HepG2 (cell line): ENCODE measurements around the gene NUDT8. TPM values are rescaled to one million over a fixed set of nuclear protein-coding genes. Genes with fewer than 3 reads are reported as not detected.

Experiments
- ASH2L ChIP-seq: fragments of 300-600, 200-600 bp; sonication (generic); IDR thresholded peaks from 2 replicates; pipeline ENCODE4 v1.7.0; 2017; ENCODE audit warnings: low read depth, mild to moderate bottlenecking, moderate library complexity, mixed read lengths, low read length; ENCODE audit not compliant: insufficient read length
- ATF2 ChIP-seq: sonication (generic); formaldehyde crosslinking; IDR thresholded peaks from 2 replicates; pipeline ENCODE4 v1.4.0; 2020; ENCODE audit warnings: missing genetic modification reagents
- BATF2 ChIP-seq: sonication (generic); formaldehyde crosslinking; IDR thresholded peaks from 2 replicates; pipeline ENCODE4 v1.8.0; 2022; ENCODE audit warnings: mild to moderate bottlenecking, missing genetic modification reagents, moderate library complexity
- CC2D1A ChIP-seq: sonication (generic); formaldehyde crosslinking; IDR thresholded peaks from 2 replicates; pipeline ENCODE4 v1.8.1; 2023; ENCODE audit warnings: mild to moderate bottlenecking, missing genetic modification reagents
- DMTF1 ChIP-seq: sonication (generic); formaldehyde crosslinking; IDR thresholded peaks from 2 replicates; pipeline ENCODE4 v1.4.0; 2020; ENCODE audit warnings: mild to moderate bottlenecking, missing genetic modification reagents
- DRAP1 ChIP-seq: IDR thresholded peaks from 2 replicates; pipeline ENCODE4 v1.6.1; 2016; ENCODE audit warnings: missing genetic modification reagents, missing compliant biosample characterization
- ELF3 ChIP-seq: IDR thresholded peaks from 2 replicates; pipeline ENCODE4 v1.6.1; 2016; ENCODE audit warnings: missing genetic modification reagents, missing compliant biosample characterization
- HHEX ChIP-seq: IDR thresholded peaks from 2 replicates; pipeline ENCODE4 v1.6.1; 2016; ENCODE audit warnings: control low read depth
- HNF1B ChIP-seq: sonication (generic); formaldehyde crosslinking; IDR thresholded peaks from 2 replicates; pipeline ENCODE4 v1.5.1; 2020; ENCODE audit warnings: mild to moderate bottlenecking, moderate library complexity, missing genetic modification reagents
- HNRNPLL ChIP-seq: fragments of 200-400 bp; formaldehyde crosslinking; IDR thresholded peaks from 2 replicates; pipeline ENCODE4 v1.6.1; 2017; ENCODE audit warnings: mild to moderate bottlenecking, low read depth, low read length; ENCODE audit not compliant: poor library complexity, severe bottlenecking
- JARID2 ChIP-seq: sonication (generic); formaldehyde crosslinking; IDR thresholded peaks from 2 replicates; pipeline ENCODE4 v1.8.1; 2023; ENCODE audit warnings: missing genetic modification reagents, inconsistent platforms; ENCODE audit not compliant: insufficient replicate concordance
- KLF6 ChIP-seq: IDR thresholded peaks from 2 replicates; pipeline ENCODE4 v1.8.0; 2016; ENCODE audit warnings: missing biosample characterization, missing genetic modification reagents
- MAZ ChIP-seq, 2 experiments: sonication (generic) in 1 of 2; formaldehyde crosslinking in 1 of 2; IDR thresholded peaks; 2 replicates each; pipeline versions ENCODE4 v1.5.0 to v1.6.1; 2012 to 2020; ENCODE audit warnings: low read depth in 2 of 2, mild to moderate bottlenecking in 2 of 2, borderline replicate concordance in 1 of 2, improper control_type of control experiment in 1 of 2, low read length in 1 of 2, missing genetic modification reagents in 1 of 2, moderate library complexity in 1 of 2
- NFIB ChIP-seq: sonication (generic); formaldehyde crosslinking; IDR thresholded peaks from 2 replicates; pipeline ENCODE4 v1.9.0; 2021; ENCODE audit warnings: missing genetic modification reagents, mild to moderate bottlenecking, borderline replicate concordance
- SNAPC2 ChIP-seq: sonication (generic); formaldehyde crosslinking; IDR thresholded peaks from 2 replicates; pipeline ENCODE4 v1.8.1; 2022; ENCODE audit warnings: mild to moderate bottlenecking, missing genetic modification reagents
- THAP11 ChIP-seq: IDR thresholded peaks from 2 replicates; pipeline ENCODE4 v1.6.1; 2016; ENCODE audit warnings: missing biosample characterization, missing genetic modification reagents
- U2AF2 ChIP-seq: fragments of 200-400 bp; formaldehyde crosslinking; IDR thresholded peaks from 2 replicates; pipeline ENCODE4 v1.6.1; 2017; ENCODE audit warnings: low read depth, mild to moderate bottlenecking, low read length
- YEATS2 ChIP-seq: sonication (generic); formaldehyde crosslinking; IDR thresholded peaks from 2 replicates; pipeline ENCODE4 v1.4.0; 2020; ENCODE audit warnings: missing genetic modification reagents, borderline replicate concordance
- ZNF326 ChIP-seq: sonication (generic); formaldehyde crosslinking; IDR thresholded peaks from 2 replicates; pipeline ENCODE4 v1.4.0; 2020; ENCODE audit warnings: missing genetic modification reagents, borderline replicate concordance
- ZNF709 ChIP-seq: sonication (generic); formaldehyde crosslinking; IDR thresholded peaks from 2 replicates; pipeline ENCODE4 v1.5.0; 2020; ENCODE audit warnings: mild to moderate bottlenecking, missing genetic modification reagents
- polyA plus RNA-seq, 8 experiments: library from polyadenylated mRNA; depleted of rRNA in 3 of 8; stranded (reverse) in 7 of 8; unstranded in 1 of 8; fragments of >200 nt; fragmentation: Illumina TruSeq in 4 of 8; extraction: Trizol in 4 of 8; gene quantifications; 2 replicates each; pipeline versions ENCODE4 v1.2.1 to v1.2.3, GENCODE V29; 2011 to 2016; ENCODE audit warnings: low read depth in 4 of 8, missing spikeins in 1 of 8, mixed read lengths in 1 of 8; ENCODE audit not compliant: insufficient read depth in 1 of 8
- total RNA-seq, 5 experiments: library from RNA; depleted of rRNA; stranded (reverse); fragments of >200 nt; fragmentation: Illumina TruSeq; extraction: Trizol; gene quantifications; 2 replicates each; pipeline ENCODE4 v1.2.3, GENCODE V29; 2016; ENCODE audit warnings: low read depth in 1 of 5

The NUDT8 gene
- total and polyA plus RNA-seq, 2 of the 13 experiments (the other 11 are each of a cell fraction or from before 2014, with no cell fraction given), result 6.7 to 25.8 TPM

- TF ChIP-seq SNAPC2 (no peak), THAP11 (peak; percentile 98), ZNF326 (CRISPR knock-in tag) (no peak), ATF2 (CRISPR knock-in tag) (peak; percentile 84), HNRNPLL (peak; percentile 71), CC2D1A (no peak), KLF6 (CRISPR knock-in tag) (no peak), U2AF2 (no peak), ELF3 (peak; percentile 58; the same call in 1 of the 2 replicates), MAZ (IDR thresholded peaks at IDR 0.05; ENCODE audit: borderline replicate concordance, low read depth, low read length) (peak; percentile 79), MAZ (CRISPR knock-in tag; IDR thresholded peaks at IDR 0.05; ENCODE audit: low read depth) (peak; percentile 91), ZNF709 (0 out of 2 replicates have a peak, but pooled peaks have one; percentile 28), DRAP1 (CRISPR knock-in tag) (peak; percentile 79), HNF1B (peak; percentile 85), HHEX (CRISPR knock-in tag) (no peak), DMTF1 (CRISPR knock-in tag) (no peak), JARID2 (CRISPR knock-in tag) (no peak), BATF2 (no peak), NFIB (CRISPR knock-in tag) (no peak), ASH2L (peak; percentile 32), YEATS2 (peak; percentile 94)
Measured at GRCh38 chr11:67606492-67607295, 23.0 kb downstream of the NUDT8 start, which contains the start of gene NDUFV1 (continued).
